Measurements from ENCODE around the gene SPPL2B.
"Not testable (repeated sequence)": the region's sequence is repeated elsewhere in the genome, so short reads cannot be mapped to it uniquely, and the experiment has no call there.

The SPPL2B gene

DNA sequence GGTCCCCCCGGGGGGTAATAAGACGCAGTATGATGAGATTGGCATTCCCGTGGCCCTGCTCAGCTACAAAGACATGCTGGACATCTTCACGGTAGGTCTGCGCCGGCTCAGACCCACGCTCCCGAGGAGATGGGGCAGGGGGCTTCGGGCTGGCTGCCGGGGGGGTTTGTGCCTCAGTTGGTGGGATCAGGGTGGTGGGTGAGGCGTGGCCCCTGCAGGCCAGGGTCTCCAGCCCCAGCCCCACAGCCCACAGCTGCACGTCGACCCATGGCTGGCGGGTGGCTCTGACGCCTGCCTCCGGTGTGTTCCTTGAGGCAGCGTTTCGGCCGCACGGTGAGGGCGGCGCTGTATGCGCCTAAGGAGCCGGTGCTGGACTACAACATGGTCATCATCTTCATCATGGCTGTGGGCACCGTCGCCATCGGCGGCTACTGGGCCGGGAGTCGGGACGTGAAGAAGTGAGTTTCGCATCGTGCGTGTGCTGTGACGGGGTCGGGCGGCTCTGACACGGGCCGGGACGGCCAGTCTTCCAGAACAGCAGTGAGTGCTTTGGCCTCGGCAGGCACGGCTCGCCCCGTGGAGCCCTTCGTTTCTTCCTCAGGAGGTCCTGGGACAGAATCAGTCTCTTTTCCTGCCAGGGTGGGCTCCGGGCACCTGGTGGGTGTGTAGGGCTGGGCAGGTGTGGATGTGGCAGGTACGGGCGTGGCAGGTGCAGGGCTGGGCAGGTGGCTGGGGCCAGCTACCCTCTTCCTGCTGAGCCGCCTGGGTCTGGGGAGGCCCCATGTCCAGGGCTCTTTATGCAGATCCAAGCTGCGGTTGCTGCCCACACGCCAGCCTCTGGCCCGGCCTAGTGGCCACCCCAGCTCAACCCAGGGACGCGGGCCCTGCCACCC lies 10.5 kb downstream of the SPPL2B start:
- no peak for DNase-seq

DNA sequence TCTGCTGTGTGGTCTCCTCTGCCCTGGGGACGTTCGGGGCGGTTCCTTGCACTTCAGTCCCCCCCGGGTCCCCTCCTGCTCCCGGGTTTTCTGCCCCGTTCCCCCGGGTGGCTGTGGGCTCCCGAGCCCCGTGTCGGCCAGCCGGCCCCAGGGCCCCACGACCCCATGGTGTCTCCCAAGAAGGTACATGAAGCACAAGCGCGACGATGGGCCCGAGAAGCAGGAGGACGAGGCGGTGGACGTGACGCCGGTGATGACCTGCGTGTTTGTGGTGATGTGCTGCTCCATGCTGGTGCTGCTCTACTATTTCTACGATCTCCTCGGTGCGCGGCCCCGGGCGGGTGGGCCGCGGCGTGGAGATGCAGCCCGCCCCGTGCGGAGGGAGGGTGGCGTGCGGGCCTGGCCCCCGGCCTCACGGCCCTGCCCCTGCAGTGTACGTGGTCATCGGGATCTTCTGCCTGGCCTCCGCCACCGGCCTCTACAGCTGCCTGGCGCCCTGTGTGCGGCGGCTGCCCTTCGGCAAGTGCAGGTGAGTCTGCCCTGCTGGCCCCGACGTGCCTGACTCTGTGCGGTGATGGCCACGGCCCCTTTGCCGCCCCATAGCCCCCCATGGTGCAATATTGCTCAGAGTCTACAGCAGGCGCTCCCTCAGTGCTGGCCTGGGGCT lies 11.3 kb downstream of the SPPL2B start:
- DNase-seq, result no peak

DNA sequence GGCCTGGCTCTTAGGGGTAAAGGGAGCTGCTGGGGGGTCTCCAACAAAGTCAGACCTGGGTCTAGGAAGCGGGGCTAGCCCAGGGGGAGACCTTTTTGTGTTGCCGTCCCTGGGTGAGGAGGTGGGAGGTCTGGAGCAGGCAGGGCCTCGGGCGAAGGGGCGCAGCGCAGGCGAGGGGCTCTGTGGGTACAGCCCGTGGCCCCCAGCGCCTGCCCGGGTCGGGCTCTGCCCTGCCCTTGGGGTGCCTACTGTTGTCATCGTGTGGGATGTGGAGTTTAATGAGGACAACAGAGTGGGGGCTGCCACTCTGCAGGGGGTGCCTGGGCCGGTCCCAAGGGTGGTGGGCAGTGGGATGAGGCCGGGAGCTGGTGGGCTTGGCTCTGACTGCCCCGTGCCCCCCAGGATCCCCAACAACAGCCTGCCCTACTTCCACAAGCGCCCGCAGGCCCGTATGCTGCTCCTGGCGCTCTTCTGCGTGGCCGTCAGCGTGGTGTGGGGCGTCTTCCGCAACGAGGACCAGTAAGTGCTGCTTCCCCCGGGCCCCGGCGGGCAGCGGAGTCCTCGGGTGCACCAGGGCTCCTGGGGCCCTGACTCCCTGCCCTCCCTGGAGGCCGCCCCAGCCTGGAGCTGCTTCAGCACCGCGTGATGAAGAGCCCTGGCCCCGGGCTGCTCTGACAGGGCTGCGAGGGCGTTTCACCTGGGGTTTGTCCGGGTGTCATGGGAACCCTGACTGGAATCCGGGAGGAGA lies 12.2 kb downstream of the SPPL2B start:
- no peak for DNase-seq

DNA sequence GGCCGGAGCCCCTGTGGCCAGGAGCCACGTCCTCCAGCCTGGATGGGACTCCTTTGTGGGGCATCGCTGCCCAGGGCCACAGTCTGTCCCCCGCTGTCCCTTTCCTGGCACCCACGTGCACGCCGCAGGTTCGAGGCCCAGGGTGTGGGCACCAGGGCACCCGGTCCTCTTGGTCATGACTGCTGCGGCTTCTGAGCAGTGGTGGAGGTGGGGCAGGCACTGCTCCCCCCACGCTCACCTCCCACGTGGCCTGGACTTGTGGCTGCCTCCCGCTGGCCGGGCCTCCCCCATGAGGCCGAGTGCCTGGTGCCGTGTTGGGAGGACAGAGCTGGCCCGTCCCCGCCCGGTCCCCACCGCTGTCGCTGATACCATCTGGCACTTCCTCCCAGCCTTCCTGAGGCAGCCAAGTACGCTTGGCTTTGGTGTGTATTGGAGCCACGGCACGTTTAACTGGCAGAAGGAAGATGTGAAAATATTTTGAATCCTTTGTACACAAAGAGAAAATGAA lies 12.8 kb downstream of the SPPL2B start:
- DNase-seq, result no peak

DNA sequence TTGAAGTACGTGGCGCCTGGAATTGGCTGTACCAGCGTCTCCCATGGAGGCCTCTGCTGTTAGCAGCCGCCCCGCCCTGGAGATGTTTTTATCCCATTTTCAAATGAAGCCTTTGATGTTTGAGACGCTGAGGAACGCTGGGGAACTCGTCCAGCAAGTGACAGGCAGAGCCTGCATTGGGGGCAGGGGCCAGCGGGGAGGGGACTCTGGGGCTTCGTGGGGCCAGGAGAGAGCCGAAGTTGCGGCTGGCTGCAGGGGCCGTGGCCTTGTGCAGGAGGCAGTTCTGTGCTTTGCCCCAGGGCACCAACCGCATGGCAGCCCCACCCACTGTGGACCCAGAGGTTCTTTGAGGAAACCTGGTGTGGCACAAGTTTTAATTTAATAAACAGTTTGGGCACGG lies 13.5 kb downstream of the SPPL2B start:
- no peak for DNase-seq

DNA sequence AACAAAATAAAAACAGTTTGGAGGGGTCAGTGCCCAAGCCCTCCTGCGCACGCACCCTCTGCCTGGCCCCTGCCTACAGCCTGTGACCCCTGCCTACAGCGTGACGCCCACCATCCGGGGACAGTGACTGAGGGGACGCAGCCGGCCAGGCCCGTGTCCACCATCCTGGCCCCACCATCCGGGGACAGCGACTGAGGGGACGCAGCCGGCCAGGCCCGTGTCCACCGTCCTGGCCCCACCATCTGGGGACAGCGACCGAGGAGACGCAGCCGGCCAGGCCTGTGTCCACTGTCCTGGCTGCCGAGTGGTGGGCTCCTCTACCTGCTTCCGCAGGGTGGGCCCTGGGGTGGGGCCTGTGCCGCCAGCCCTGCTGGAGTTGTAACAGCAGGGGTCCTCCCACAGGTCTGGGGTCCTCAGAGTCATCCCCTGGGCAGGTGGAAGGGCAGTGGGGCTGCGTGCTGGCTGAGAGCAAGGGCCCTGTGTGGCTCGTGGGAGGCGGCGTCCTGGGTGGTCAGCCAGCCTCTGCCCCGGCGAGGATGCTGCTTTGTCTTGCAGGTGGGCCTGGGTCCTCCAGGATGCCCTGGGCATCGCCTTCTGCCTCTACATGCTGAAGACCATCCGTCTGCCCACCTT lies 14.3 kb downstream of the SPPL2B start:
- no peak for DNase-seq

DNA sequence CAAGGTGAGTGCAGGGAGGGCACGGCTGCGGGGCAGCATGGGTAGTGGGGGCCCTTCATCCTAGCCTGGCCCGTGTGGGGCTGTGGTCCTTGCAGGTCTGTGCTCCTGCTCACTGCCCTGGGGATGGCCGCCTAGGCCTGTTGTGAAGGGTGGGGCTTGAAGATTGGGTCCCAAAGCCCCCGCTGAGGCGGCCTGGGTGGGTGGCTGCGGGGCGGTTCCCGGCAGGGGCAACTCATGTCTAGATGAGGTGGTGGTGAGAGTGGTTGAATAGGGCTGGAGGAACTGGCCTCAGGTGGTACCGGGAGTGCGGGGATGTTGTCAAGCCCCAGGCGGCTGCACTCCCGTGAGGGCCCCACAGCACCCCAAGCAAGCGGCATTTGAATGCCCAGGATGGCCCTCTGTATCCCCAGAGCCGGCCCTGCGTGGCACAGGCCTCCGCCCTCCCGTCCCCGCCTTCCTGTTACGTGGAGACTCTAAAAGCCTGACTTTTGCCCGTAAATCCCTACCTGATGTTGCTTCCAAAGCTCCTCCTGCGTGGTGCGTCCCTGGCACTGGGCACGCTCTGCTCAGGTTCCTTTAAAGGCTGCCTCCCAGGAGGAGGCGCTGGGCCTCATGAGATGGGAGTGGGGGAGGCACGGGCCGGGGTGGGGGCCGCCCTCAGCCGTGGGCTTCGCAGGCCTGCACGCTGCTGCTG lies 15.0 kb downstream of the SPPL2B start:
- DNase-seq, result no peak

DNA sequence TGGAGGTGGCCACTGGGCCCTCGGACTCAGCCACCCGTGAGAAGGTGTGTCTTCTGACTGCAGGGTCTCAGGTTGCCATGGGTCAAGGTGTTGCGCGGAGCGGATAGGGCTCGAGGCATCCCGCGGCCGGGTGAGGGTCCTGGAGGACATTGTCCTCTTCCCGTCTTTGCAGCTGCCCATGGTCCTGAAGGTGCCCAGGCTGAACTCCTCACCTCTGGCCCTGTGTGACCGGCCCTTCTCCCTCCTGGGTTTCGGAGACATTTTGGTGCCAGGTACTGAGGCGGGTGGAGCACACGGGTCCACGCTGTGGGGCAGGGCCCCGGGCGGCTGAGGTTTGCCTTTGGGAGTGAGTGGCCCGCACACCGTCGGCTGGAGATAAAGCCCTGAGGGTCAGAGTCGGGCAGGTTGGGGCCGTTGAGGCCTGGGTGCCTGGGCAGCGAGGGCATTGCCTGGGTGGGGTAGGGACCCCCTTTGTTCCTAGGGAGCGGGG lies 15.9 kb downstream of the SPPL2B start:
- no peak for DNase-seq

DNA sequence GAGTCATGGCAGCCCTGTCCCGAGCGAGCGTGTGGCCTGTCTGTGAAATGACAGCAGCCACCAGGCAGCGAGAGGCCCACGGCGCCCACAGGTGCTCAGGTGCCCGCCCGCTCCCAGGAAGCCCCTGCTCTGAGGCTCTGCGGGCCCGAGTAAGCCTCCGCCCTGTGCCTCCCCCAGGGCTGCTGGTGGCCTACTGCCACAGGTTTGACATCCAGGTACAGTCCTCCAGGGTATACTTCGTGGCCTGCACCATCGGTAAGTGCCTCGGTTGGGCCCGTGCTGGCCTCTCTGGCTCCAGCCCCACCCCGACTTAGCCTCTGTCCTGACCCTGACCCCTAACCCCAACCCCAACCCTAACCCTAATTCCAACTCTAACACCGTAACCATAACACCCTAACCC lies 16.6 kb downstream of the SPPL2B start:
- no peak for DNase-seq

DNA sequence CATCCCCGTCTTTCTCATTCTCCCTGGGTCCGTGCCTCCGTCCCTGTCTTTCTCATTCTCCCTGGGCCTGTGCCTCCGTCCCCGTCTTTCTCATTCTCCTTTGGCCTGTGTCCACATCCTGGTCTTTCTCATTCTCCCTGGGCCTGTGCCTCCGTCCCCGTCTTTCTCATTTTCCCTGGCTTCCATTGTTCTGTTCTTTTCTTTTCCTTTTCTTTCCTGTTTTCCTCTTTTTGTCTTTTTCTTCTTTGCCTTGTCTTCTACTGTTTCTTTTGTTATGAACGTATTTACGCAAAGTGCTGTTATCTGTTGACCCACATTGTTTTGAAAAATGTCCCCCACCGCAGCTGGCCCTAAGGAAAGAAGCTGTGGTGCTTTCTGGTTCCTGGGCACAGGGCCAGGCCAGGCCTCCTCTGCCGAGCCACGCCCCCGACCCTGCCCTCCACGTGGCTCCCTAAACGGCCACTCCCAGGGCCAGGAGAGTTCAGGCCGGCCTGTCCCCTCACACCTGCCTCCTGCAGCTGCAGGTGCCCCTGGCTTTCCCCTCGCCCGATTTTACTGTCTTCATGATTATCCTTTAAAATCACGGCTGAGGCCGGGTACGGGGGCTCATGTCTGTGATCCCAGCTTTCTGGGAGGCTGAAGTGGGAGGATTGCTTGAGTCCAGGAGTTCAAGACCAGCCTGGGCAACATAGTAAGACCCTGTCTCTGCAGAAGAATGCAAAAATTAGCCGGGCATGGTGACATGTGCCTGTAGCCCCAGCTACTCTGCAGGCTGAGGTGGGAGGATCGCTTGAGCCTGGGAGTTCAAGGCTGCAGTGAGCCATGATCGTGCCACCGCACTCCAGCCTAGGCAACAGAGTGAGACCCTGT lies 17.5 kb downstream of the SPPL2B start:
- DNase-seq, result no peak

DNA sequence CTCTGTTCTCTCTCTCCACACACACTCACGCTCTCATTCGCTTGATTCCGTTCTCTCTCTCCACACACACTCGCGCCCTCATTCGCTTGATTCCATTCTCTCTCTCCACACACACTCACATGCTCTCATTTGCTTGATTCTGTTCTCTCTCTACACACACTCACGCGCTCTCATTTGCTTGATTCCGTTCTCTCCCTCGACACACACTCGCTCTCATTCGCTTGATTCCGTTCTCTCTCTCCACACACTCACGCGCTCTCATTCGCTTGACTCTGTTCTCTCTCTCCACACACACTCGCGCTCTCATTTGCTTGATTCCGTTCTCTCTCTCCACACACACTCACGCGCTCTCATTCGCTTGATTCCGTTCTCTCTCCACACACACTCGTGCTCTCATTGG lies 21.3 kb downstream of the SPPL2B start:
- DNase-seq, result not testable (repeated sequence)

DNA sequence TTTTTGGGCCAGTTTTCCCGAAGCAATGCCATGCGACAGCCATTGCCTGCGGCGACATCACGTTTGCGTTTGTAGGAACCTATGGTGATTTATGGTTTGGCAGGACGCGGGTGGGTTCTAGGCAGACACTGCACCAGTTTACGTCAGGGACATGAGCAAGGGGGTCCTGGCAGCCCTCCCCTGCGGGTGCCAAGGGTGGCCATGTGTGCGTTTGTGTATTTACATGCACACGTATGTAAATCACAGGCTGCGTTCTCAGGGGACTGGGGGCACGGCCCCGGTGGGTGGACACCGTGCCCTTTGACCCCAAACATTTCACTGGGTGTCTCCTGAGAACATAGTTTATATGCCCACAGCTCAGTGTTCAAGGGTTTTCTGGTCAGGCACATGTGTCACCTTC lies 22.2 kb downstream of the SPPL2B start:
- DNase-seq, result no peak

DNA sequence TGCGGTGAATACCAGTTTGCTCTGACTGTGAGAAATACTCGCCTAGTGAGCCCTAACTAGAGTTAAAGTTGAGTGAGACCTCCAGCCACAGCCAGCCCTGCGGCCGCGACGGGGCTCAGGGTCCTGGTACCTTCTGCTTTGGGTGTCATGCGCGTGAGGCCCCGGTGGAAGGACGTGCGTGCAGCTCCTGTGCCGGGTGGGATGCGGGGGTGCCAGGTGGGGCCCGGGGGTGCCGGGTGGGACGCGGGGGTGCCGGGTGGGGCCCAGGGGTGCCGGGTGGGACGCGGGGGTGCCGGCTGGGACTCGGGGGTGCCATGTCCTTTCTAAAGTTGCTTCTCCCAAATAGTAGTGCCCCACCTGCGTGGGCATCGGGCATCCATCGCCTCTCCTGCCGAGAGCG lies 23.1 kb downstream of the SPPL2B start:
- DNase-seq, result no peak

DNA sequence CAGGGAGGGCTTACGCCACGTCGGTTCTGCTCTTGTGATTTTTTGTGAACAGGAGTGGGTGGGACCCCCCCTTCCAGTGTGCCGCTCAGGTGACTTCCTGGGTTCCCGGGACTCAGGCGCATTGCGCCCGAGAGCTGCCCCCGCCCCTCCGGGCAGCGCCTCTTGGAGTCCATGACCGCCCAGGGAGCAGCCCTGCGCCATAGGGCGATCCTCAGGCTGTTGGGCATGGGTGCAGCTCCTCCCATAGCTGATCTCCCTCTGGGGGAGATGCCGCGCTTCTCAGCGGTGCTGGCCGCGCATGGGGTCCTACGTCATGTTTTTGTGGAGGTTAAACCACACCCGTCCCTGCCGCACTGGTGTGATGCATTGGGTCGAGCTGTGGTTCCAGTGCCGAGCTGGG lies 23.6 kb downstream of the SPPL2B start:
- DNase-seq, result no peak

DNA sequence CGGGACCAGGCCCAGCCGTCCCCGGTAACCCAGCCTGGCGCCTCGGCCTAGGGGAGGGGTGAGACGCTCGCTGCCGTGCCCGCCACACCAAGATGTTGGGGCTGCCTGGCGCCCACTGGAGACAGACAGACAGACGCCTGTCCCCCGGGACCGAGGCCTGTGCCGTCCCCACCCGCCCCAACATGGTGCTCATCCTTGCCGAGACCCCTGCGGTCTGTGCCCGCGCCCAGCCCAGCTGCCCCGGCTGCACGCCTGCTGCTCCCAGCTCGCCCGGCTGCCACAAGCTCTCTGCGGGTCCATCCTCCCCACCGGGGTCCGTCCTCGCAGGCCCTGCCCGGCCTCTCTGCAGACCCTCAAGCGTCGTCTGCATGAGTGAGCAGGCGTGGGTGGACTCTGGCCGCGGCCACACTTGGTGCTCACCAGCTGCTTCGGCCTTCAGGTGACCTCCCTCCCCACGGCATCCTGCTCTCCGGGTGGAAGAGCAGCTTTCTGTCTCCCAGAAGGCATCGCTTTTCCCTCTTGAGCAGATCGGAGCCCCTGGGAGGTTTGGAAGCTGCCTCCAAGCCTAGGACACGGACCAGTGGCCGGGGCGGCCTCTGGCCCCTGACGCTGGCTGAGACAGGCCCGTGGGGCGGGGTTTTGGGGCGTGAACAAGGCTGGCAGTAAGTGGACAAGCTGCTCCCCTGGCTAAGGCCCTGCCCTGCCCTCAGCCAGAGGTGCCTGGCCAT lies 24.8 kb downstream of the SPPL2B start:
- DNase-seq, result no peak

DNA sequence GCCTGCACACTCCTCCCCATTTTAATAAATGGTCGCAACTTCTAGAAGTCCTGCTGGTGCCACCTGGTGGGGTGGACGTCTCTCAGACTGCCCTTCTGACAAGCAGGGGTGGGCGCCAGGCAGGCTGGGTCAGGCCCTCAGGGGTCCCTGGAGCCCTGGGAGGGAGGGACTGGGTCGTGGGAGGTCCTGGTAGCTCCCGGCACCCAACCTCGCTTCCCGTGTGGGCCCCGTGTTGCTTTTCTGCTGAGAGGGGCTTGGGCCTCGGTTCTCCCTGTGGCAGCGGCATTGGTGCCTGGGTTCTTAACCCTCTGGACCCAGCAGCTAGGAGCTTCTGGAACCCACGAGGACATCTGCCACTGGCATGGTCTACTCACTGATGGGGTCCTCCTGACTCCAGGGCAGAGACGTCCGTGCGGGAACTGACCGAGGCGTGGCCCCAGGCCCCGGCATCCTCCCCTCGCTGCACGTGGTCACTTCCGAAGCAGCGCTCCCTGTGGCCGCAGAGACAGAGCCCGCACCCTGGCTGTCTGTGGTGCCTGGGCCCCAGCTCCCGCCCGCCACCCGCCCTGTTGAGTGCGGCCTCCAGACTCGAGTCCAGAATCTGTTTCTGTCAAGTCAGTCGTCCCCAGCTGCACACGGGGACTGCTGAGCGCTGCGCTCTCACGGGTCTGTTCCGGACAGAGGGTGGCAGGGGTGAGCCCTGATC lies 25.6 kb downstream of the SPPL2B start:
- DNase-seq, result no peak

DNA sequence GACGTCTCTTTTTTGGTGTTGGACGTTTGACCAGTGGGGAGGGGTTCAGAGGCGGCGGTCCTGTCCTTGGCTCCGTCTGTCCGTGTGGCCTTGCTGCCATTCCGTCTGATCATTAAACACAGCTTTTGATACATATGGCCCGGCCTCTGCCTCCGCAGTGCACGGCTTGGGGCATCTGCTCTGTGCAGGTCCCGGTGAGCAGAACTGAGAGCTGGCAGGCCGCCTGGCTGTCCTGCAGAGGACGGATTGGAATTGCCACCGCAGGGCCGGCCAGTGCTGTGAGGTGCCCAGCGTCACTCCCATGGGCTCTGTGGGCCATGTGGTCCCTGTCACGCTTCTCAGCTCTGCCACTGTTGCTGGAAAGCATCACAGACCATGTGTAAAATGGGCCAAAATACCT lies 26.2 kb downstream of the SPPL2B start:
- DNase-seq, result no peak

DNA sequence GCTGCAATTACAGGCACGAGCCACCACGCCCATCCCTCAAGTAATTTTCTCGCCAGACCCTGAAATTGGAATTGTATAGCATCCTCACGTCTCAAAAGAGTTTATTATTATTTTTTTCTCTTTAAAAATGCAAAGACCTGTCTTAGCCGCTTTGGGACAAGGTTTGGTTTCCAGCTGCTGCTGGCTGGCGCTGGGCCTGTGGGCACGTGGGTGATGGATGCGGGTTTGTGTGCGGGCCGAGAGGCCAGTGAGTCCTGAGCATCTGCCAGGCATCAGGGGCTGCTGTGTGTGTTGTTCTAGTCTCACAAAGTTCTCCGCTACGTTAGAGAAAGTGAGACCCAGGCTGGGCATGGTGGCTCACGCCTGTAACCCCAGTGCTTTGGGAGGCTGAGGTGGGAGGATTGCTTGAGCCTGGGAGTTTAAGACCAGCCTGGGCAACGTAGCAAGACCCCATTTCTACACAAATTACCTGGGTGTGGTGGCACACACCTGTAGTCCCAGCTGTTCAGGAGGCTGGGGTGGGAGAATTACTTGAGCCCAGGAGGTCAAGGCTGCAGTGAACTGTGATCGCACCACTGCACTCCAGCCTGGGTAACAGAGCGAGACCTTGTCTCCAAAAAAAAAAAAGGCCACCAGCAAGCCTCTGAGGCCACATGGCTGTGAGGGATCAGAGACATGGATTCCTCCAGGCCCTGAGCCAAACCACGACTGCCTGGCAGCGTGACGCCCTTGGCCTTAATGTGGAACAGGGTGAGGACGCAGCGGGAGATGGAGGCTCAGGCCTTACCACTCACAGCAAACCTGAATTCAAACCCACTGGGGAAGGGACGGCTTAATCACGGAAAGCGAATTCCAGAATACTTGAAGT lies 26.9 kb downstream of the SPPL2B start:
- no peak for DNase-seq
